ENCODE measurements around the gene HDAC4.
A peak's percentile ranks its signal among the peaks of the same experiment; 100 is the strongest.

Gene HDAC4

GRCh38 chr2:239368906-239369552 lies 31.8 kb downstream of the HDAC4 start:
- DNase-seq (ENCODE audit: low spot score): no peak

DNA sequence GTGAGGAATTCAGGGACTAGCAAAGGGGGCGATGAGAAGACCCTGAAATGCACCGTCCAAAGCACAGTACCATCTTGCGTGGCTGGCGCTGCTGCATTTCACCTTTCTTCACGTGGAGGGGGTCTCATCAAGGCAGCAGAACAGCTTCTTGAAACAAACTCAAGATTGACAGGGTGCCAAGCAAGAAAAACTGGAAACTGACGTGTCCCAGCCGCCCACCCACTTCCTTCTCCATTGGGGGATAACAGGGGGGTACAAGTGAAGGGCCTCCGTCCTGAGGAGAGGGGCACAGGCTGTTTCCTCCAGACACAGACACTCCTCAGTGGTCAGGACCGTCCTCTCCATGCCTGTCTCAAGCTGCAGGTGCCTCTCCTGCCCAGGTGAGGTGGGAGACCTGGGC lies 32.5 kb downstream of the HDAC4 start:
- DNase-seq (ENCODE audit: low spot score): no peak

DNA sequence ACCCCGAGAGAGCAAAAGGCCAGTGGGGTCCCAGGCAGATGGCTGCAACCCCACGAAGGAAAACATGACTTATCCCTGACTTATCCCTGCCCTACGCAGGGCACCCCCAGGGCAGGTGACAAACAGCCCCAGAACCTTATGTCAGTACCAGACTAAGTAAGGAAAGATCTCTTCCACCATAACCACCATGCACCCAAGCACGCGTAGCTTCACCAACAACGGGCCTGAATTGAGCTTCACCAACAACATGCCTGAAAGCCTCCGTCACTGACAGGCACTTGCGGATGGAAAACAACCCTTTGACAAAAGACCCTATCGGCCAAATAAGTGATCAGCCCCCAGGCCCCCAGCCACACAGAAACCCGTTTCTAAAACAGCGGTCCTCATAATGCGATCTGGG lies 34.1 kb downstream of the HDAC4 start:
- no peak for DNase-seq (ENCODE audit: low spot score)

DNA sequence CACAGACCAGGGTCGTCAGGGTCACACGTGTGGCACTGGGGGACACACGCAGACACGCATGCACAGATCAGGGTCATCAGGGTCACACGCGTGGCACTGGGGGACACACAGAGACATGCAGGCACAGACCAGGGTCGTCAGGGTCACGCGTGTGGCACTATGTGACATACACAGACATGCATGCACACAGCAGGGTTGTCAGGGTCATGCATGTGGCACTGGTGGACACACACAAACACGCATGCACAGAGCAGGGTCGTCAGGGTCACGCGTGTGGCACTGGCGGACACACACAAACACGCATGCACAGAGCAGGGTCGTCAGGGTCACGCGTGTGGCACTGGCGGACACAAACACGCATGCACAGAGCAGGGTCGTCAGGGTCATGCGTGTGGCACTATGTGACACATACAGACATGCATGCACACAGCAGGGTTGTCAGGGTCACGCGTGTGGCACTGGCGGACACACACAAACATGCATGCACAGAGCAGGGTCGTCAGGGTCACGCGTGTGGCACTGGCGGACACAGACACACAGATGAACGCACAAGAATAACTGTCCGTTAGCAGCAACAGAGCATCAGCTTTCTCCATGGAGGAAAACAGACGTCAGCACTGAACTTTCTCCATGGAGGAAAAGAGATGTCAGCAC lies 34.9 kb downstream of the HDAC4 start:
- no peak for DNase-seq (ENCODE audit: low spot score)

DNA sequence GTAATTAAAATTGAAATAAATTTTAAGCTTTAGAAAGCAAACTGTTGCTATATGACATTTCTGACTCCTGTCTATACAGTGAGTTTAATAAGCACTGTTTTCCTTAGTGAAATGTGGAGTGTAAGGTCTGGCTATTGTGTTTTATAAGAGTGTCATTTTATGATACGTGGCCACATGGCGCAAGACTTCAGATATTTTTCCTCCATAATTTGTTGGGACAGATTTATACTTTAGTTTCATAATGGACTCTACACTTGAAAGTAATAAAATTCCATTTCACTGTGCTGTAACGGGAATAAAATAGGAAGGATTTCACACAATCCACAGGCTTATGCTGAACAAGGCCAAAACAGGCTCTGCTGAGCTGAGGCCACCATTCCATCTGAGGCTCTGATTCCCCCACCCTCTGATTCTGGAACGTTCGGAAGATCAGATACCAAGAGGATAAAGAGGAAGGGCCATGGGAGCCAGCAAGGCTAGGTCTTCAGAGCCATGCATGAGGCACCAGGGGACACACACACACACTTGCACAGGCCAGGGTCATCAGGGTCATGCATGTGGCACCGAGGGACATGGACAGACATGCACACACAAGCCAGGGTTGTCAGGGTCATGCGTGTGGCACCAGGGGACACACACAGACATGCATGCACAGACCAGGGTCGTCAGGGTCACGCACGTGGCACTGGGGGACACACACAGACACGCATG lies 35.6 kb downstream of the HDAC4 start:
- DNase-seq (ENCODE audit: low spot score): no peak

- DNase-seq (ENCODE audit: low spot score): peak; percentile 32
Observed at GRCh38 chr2:239363946-239364637, 36.7 kb downstream of the HDAC4 start.

- no peak for DNase-seq (ENCODE audit: low spot score)
Observed at GRCh38 chr2:239362507-239362906, 38.3 kb downstream of the HDAC4 start.

DNA sequence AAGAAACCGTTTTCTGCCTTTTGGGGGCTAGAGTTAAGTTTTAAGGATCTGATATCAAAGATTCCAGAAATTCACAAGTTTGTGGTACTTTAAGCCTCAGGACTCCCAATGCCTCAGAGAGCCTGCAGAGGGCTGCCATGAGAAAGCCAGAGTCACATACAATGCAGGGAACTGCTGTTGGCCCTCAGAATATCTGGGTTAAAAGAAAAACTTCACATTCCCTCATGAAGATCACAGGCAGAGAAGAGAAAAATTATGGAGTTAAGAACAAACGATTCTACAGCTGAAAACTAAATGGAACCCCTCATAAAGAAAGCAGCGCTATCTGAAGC lies 39.5 kb downstream of the HDAC4 start:
- no peak for DNase-seq (ENCODE audit: low spot score)

DNA sequence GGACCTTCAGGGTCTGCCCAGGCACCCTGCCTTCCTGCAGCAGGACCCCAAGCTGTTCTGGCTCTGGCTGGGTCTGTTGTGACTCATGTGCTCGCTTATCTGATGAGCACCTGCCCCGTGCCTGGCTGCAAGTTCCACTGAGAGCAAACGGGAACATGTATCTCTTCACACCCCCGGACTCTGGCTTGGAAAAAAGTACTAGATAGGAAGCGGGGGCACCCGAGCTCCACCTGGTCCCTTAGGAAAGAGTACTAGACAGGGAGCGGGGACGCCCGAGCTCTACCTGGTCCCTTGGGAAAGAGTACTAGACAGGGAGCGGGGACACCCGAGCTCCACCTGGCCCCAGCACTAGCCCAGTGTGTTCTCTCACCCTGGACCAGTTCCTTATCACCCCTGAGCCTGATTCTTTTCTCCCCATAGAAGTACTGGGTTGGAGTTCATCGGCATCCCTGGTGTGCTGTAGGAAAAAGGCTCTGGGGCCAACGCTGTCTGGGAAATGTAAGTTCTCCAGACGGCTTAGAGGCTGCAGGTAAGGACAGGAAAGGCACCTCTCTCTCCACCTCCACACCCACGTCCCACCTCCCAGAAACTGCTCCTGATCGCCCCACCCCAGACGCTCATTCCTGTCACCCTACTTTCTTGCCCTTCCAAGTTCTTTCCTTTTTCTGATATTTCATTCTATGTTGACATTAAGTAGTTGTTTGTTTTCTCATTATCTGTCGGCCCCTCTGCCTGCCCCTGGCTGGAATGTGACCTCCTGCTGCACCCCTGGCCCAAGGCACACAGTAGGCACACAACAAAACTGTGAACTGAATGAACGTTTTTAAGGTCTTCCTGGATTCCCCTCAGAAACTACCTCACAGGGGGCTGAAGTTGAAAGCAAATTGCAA lies 40.2 kb downstream of the HDAC4 start:
- DNase-seq (ENCODE audit: low spot score): no peak

DNA sequence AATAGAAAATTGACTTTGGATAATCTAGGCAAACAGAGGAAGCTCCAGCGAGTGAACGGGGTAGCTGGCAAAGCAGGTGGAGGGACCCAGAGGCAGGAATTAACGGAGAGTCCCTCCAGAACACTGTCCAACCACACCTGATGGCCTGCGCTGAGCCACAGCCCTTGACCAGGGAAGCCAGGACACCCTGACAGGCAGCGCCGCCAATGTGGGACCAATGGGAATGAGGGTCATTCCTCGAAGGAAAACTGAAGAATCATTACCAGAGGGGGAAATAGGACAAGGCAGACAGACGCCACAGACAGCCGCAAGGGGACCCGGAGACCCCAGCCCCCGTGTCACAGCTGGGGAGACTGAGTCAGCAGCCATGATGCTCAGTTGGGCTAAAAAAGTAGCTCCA lies 40.8 kb downstream of the HDAC4 start:
- DNase-seq (ENCODE audit: low spot score): no peak

GRCh38 chr2:239359196-239359912 lies 41.5 kb downstream of the HDAC4 start:
- no peak for DNase-seq (ENCODE audit: low spot score)

GRCh38 chr2:239358062-239358754 lies 42.6 kb downstream of the HDAC4 start:
- DNase-seq (ENCODE audit: low spot score): no peak

DNA sequence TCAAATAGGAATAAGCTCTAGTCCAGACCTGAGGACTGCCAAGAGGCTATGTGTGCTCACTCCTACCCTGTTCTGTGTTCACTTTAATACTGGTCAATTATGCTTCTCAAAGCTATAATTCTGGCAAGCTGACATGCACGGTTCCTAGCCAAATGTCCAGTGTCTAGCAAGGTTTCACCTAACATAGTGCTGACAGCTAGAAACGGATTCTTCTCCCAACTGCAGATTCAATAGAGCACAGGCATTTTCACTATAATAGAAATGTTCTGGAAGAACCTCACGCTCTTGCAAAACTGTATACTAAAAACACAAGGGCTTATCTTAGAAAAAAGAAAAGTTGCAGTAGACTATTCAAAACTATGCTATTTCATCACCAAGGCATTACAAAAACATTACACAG lies 45.1 kb downstream of the HDAC4 start:
- DNase-seq (ENCODE audit: low spot score): no peak

DNA sequence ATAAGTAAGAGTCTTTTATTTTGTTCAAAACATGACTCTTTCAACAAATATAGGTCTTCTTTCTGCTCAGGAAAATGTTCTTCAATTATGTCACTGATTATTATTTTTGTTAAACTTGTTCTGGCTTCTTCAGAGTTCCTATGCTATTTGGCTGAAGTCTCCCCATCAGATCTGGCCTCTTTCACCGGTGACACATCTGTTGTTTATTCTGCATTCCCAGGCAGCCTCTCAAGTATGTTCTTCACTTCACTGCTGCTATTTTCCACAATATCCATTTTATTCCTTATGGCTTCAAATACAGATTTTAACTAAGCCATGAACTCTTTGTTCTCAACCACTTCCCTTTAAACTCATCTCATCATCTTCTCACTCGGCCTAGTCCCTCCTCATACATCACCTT lies 45.7 kb downstream of the HDAC4 start:
- DNase-seq (ENCODE audit: low spot score): no peak

DNA sequence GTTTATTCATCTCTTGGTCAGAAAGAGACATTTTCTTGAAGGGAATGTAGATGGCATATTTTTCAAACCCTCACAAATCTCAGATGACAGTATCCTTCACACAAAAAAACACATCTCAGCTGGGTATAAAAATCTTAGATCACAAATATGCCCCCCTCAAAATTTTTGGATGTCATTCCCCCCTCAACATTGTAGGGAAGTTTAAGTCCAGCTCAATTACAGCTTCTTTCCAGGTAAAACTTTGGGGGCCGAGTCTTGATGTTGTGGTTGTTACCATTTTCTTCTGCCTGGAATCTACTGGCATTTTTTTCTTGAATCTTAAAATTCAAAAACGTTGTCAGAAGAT lies 46.1 kb downstream of the HDAC4 start:
- no peak for DNase-seq (ENCODE audit: low spot score)

GRCh38 chr2:239354132-239354790 lies 46.6 kb downstream of the HDAC4 start:
- no peak for DNase-seq (ENCODE audit: low spot score)

GRCh38 chr2:239353692-239354091 lies 47.1 kb downstream of the HDAC4 start:
- no peak for DNase-seq (ENCODE audit: low spot score)

GRCh38 chr2:239351687-239352086 lies 49.1 kb downstream of the HDAC4 start:
- DNase-seq (ENCODE audit: low spot score): no peak

GRCh38 chr2:239349453-239350135 lies 51.2 kb downstream of the HDAC4 start:
- no peak for DNase-seq (ENCODE audit: low spot score)

All from CD4-positive, alpha-beta T cell treated with Interleukin-15 for 4 hours (primary cell).